GM13977 (cell line): ENCODE measurements around the gene CAMK1D.

Source experiments
- DNase-seq: peaks from one replicate; pipeline ENCODE4 v3.0.0; 2012; ENCODE audit warnings: low spot score
- in situ Hi-C: fragments of 300-500 bp; cut with MboI; formaldehyde crosslinking; loops from one replicate; pipeline ENCODE4 v1.12.0; 2022; ENCODE audit warnings: low sequenced_read_pairs, low pct_unique_long_range_greater_than_20kb, mixed read lengths, inconsistent platforms; ENCODE audit not compliant: unreplicated experiment
- TF ChIP-seq, protein P1 (sequence below): IDR thresholded peaks from 2 replicates; pipeline ENCODE4 v1.5.1; 2012; ENCODE audit warnings: mild to moderate bottlenecking, control low read depth; ENCODE audit not compliant: insufficient read depth; ENCODE audit errors: extremely low read depth, missing control alignments

The CAMK1D gene

DNA sequence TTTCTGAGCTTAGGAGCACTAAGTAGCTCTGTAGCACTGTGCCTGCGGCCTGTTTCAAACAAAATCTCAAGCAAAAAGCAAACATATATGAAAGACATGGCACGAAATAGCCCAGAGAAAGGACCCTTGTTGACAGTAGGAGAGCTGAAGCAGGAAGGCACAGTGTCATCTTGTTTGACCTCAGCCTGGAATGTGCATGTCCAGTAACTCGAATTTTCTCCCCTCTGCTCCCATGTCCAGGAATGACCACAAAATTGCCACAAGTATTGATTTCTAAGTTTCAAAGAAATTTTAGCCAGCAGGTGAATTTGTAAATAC is 351.2 kb downstream of the CAMK1D start:
- TF ChIP-seq, protein P1, sequence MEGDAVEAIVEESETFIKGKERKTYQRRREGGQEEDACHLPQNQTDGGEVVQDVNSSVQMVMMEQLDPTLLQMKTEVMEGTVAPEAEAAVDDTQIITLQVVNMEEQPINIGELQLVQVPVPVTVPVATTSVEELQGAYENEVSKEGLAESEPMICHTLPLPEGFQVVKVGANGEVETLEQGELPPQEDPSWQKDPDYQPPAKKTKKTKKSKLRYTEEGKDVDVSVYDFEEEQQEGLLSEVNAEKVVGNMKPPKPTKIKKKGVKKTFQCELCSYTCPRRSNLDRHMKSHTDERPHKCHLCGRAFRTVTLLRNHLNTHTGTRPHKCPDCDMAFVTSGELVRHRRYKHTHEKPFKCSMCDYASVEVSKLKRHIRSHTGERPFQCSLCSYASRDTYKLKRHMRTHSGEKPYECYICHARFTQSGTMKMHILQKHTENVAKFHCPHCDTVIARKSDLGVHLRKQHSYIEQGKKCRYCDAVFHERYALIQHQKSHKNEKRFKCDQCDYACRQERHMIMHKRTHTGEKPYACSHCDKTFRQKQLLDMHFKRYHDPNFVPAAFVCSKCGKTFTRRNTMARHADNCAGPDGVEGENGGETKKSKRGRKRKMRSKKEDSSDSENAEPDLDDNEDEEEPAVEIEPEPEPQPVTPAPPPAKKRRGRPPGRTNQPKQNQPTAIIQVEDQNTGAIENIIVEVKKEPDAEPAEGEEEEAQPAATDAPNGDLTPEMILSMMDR: no peak
- in situ Hi-C loops: loop anchor here (25.0 kb wide), 1 partner anchor 438 kb away; no protein-coding TSS in a partner anchor
- no peak for DNase-seq

DNA sequence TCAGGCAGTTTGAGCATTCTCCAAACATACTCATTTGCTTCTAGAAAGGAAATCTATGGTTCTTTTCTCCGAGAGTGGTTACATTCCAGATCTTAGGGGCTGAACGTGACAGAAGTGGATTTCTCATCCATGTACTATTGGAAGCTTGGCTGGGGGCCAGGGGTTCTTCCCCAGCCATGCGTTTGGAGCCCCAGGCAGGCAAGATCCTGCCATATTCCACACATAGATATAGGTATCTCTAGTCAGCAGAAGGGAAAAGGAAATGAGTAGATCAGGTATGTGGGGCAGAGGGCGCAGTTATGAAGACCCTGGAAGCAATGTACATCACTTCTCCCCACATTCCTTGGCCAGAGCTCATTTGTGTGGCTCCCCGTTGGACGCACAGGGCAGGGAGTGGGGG is 352.3 kb downstream of the CAMK1D start:
- no peak for DNase-seq
- in situ Hi-C loops: loop anchor here (25.0 kb wide), 1 partner anchor 439 kb away; no protein-coding TSS in a partner anchor
- TF ChIP-seq, protein P1: no peak

DNA sequence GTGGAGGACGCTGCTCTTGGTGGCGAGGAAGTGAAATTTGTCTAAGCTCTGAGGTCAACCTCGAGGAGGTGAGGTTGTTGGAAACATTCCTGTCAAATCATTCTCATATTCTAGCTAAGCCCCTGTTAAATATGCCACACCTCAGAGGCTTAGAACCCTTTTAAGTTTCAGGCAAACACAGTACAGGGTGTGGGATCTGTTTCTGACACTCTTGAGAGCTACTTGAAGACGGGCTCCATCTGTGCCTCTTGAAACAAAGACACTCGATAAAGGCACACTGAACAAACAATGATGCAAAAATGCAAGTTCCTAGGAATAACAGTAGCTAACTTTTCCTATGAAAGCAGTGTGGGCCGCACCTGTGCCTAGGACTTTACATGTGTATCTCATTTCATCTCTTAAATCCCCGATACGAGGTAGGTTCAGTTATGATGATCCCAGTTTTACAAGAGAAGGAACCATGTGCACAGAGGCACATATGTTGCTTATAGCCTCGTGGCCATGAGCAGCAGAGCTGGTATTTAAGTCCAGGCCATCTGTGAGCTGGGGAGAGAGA is 352.9 kb downstream of the CAMK1D start:
- in situ Hi-C loops: loop anchor here (25.0 kb wide), 1 partner anchor 440 kb away; no protein-coding TSS in a partner anchor

DNA sequence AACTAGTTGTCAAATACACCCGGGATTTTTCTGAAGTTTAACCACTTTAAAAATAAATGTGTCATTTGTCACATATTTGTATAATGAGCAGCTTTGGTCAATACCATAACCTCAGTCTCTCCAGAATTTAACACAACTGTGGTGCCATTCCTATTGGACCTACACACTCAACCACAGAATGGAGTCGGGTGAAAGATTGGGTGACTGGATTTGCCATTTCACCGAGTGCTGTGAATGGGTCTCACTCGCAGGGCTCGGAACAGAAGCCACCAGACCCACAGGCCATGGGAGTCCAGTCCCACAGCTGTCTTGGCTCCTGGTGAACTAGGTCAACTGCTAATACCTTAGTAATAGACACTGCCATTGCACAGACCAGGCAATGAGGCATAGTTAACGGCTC is 353.8 kb downstream of the CAMK1D start:
- no peak for DNase-seq
- in situ Hi-C loops: loop anchor here (25.0 kb wide), 1 partner anchor 441 kb away; no protein-coding TSS in a partner anchor
- TF ChIP-seq, protein P1: no peak

More for the DNA sequence above, 352.9 kb downstream of the CAMK1D start:
- DNase-seq: no peak
- TF ChIP-seq, protein P1: no peak

DNA sequence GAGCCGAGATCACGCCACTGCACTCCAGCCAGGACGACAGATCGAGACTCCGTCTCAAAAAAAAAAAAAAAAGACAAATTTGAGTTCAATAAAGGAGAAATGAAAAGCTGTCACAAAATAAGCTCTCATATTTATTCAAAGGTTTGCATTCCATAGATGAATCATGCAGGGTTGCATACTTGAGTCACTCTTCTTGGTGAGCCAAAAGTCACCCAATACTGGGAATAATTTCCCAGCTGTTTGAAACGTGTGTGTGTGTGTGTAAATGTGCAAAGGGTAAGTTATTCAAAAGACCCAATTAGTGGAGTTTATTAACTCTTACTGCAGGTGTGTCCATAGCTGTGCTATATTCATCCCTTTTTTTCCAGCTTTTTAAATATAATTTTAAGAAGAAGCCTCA is 354.5 kb downstream of the CAMK1D start:
- TF ChIP-seq, protein P1: no peak
- no peak for DNase-seq
- in situ Hi-C loops: loop anchor here (25.0 kb wide), 1 partner anchor 442 kb away; no protein-coding TSS in a partner anchor

DNA sequence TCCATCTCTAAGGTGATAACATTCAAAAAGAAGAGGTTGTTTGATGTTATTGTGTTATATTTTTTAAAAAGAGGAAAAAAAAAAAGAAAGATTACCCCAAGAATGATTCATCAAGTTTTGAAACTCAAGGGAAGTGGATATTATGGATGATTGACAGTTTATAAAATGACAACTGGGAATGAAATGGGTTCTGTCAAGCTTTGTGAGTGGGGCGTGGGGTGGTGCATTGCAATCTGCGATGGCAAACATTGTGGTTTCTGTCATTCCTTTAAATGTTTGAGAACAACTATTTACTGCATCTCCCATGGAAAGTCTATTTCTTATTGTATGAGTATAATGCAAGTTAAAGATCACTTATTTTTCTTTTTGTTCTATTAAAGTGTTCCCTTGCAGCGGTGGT is 355.1 kb downstream of the CAMK1D start:
- in situ Hi-C loops: loop anchor here (25.0 kb wide), 1 partner anchor 442 kb away; no protein-coding TSS in a partner anchor
- TF ChIP-seq, protein P1: no peak

More for the DNA sequence above, 355.1 kb downstream of the CAMK1D start:
- DNase-seq: no peak
